ENCODE measurements around the gene ARID3C. TPM values are rescaled to one million over a fixed set of nuclear protein-coding genes. Genes with fewer than 3 reads are reported as not detected.

The ARID3C gene
- total RNA-seq, 1 experiment from 2014 or later: 0.42 TPM

GRCh38 chr9:34651876-34652601, 23.2 kb upstream of the ARID3C start, which contains the start of gene IL11RA (continued):
- TF ChIP-seq ZBTB33 (IDR thresholded peaks at IDR 0.05; ENCODE audit: extremely low read depth, insufficient replicate concordance, low read length): no peak
- no peak for TF ChIP-seq ATF3 (IDR thresholded peaks at IDR 0.05)
- TF ChIP-seq RAD21 (IDR thresholded peaks at IDR 0.05; ENCODE audit: low read depth): no peak
- TF ChIP-seq REST (IDR thresholded peaks at IDR 0.05; ENCODE audit: low read depth): no peak
- TF ChIP-seq ZFX (IDR thresholded peaks at IDR 0.05): peak; percentile 35; the same call in 1 of the 2 replicates
- no peak for TF ChIP-seq EGR1 (IDR thresholded peaks at IDR 0.05; ENCODE audit: low read depth)

All from HCT116 (cell line).